ENCODE results near the gene FAM181A. TPM values are rescaled to one million over a fixed set of nuclear protein-coding genes. Genes with fewer than 3 reads are reported as not detected.

Gene FAM181A
- total and polyA plus RNA-seq, 2 experiments from 2014 or later, result not detected

GRCh38 chr14:93912782-93913181 lies 14.4 kb upstream of the FAM181A start:
- DNase-seq (ENCODE audit: low spot score), result no peak
- no peak for ATAC-seq

GRCh38 chr14:93914278-93914677 lies 12.9 kb upstream of the FAM181A start:
- no peak overlapping the region for H3K27ac Mint-ChIP-seq
- no peaks in the 10 kb centered on the region for H3K9me3 Mint-ChIP-seq
- TF ChIP-seq EZH2phosphoT487 (IDR thresholded peaks at IDR 0.05; ENCODE audit: unreplicated experiment) (no peak), JUNB (IDR thresholded peaks at IDR 0.05; ENCODE audit: unreplicated experiment) (no peak), CTCF (conservative IDR thresholded peaks at IDR 0.05; ENCODE audit: low read depth in 2 of 2) (no peak), STAT1 (IDR thresholded peaks at IDR 0.05; ENCODE audit: unreplicated experiment) (no peak), EZH2 (IDR thresholded peaks at IDR 0.05; ENCODE audit: low read depth, unreplicated experiment) (no peak), REST (IDR thresholded peaks at IDR 0.05; ENCODE audit: unreplicated experiment) (no peak), ETS1 (IDR thresholded peaks at IDR 0.05) (no peak), NANOG (IDR thresholded peaks at IDR 0.05; ENCODE audit: borderline replicate concordance) (no peak), ZNF114 (CRISPR knock-in tag; IDR thresholded peaks at IDR 0.05) (no peak)

More at GRCh38 chr14:93912782-93913181, 14.4 kb upstream of the FAM181A start:
- TF ChIP-seq NANOG (IDR thresholded peaks at IDR 0.05; ENCODE audit: borderline replicate concordance) (no peak), JUNB (IDR thresholded peaks at IDR 0.05; ENCODE audit: unreplicated experiment) (no peak), ETS1 (IDR thresholded peaks at IDR 0.05) (no peak), CREB1 (CRISPR knock-in tag; IDR thresholded peaks at IDR 0.05; ENCODE audit: low read depth) (no peak)
- Histone ChIP-seq H3K4me2 (no peak overlapping the region), H3K27me3 (ENCODE audit: insufficient read depth) (no peaks in the 10 kb centered on the region), H4K20me1 (replicated peaks; ENCODE audit: insufficient read depth) (no peaks in the 10 kb centered on the region), H2AFZ (no peak overlapping the region), H3F3A (replicated peaks; ENCODE audit: low read depth) (no peaks in the 10 kb centered on the region), H3K27ac (ENCODE audit: low read depth) (no peak overlapping the region), H3K4me3 (no peak overlapping the region), H3K79me2 (replicated peaks; ENCODE audit: insufficient read depth) (no peaks in the 10 kb centered on the region), H3K36me3 (ENCODE audit: insufficient read depth) (no peaks in the 10 kb centered on the region), H3K4me1 (ENCODE audit: insufficient read depth) (no peaks in the 10 kb centered on the region), H3K9me2 (ENCODE audit: insufficient read depth) (no peaks in the 10 kb centered on the region; the same call in 1 of the 2 replicates)
- no peaks in the 10 kb centered on the region for H3K9me3 Mint-ChIP-seq
- no peaks in the 10 kb centered on the region for H3K4me1 Mint-ChIP-seq
- no peaks in the 10 kb centered on the region for H3K36me3 Mint-ChIP-seq (ENCODE audit: low read depth)
- H3K4me3 Mint-ChIP-seq, result no peak overlapping the region
- H3K27me3 Mint-ChIP-seq (ENCODE audit: insufficient read depth, low read depth, poor library complexity), result peaks cover 2% of the 10 kb centered on the region
- no peak overlapping the region for H3K27ac Mint-ChIP-seq

More at GRCh38 chr14:93914278-93914677, 12.9 kb upstream of the FAM181A start:
- ATAC-seq, result no peak
- Histone ChIP-seq H3K4me3 (no peak overlapping the region), H3K4me1 (ENCODE audit: insufficient read depth) (no peaks in the 10 kb centered on the region), H3K4me2 (no peak overlapping the region), H4K20me1 (replicated peaks; ENCODE audit: insufficient read depth) (no peaks in the 10 kb centered on the region), H3K79me2 (replicated peaks; ENCODE audit: insufficient read depth) (no peaks in the 10 kb centered on the region), H3K36me3 (ENCODE audit: insufficient read depth) (no peaks in the 10 kb centered on the region), H2AFZ (no peak overlapping the region), H3K27me3 (ENCODE audit: insufficient read depth) (no peaks in the 10 kb centered on the region), H3K27ac (ENCODE audit: low read depth) (no peak overlapping the region), H3K9me2 (ENCODE audit: insufficient read depth) (no peaks in the 10 kb centered on the region; the same call in 1 of the 2 replicates), H3F3A (replicated peaks; ENCODE audit: low read depth) (no peaks in the 10 kb centered on the region)
- DNase-seq (ENCODE audit: low spot score), result no peak
- Mint-ChIP-seq H3K27me3 (ENCODE audit: insufficient read depth, low read depth, poor library complexity) (no peaks in the 10 kb centered on the region), H3K4me3 (no peak overlapping the region), H3K4me1 (no peaks in the 10 kb centered on the region), H3K36me3 (ENCODE audit: low read depth) (no peaks in the 10 kb centered on the region)
